22Rv1 (cell line): ENCODE measurements around the gene SRP54.

Experiments used
- CTCF ChIP-seq: fragments of 450-650 bp; IDR thresholded peaks from 2 replicates; pipeline ENCODE4 v1.5.1; 2017; ENCODE audit warnings: mild to moderate bottlenecking
- ZFX ChIP-seq: fragments of 450-650 bp; IDR thresholded peaks from 2 replicates; pipeline ENCODE4 v1.6.1; 2017; ENCODE audit warnings: antibody characterized with exemption, borderline replicate concordance

DNA sequence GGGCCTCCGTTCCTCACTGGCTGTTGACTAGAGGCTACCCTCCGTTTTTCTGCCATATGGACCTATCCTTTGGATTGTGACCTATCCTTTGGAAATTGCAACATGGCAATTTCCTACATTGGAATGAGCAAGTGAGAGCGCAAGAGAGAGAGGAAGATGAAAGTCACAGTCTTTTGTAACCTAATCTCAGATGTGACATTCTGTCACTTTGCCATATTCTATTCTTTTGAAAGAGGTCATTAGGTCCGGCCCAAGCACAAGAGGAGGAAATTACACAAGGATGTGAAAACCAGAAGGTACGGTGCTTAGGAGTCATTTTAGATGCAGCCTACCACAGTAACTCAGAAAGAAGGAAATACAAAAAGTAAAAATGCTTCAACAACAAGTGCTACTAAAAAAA, 47.3 kb upstream of the SRP54 start:
- no peak for TF ChIP-seq CTCF
- TF ChIP-seq ZFX, result no peak
